Prostate gland (tissue), 2 donors: ENCODE results near the gene DSCAML1. TPM values are rescaled to one million over a fixed set of nuclear protein-coding genes. Genes with fewer than 3 reads are reported as not detected.
"Not testable (repeated sequence)": the region's sequence is repeated elsewhere in the genome, so short reads cannot be mapped to it uniquely, and the experiment has no call there.

Source experiments
- DNase-seq: peaks from one replicate; pipeline ENCODE4 v3.0.0-alpha.2; 2019; ENCODE audit warnings: low spot score
- H3K27ac ChIP-seq, 2 donors: fragments of 200-600 bp; sonication (generic); 2 replicates each; pipeline ENCODE4 v1.5.1; 2017 to 2019
- H3K27me3 ChIP-seq: fragments of 200-600 bp; sonication (generic); replicated peaks from 2 replicates; pipeline ENCODE4 v1.5.1; 2019; ENCODE audit not compliant: insufficient read depth
- H3K36me3 ChIP-seq, 2 donors: fragments of 200-600 bp; sonication (generic); 1 replicate in 1 of 2; 2 replicates in 1 of 2; pipeline versions ENCODE4 v1.5.1 to v1.8.1; 2017 to 2019
- H3K4me1 ChIP-seq: fragments of 200-600 bp; sonication (generic); replicated peaks from 2 replicates; pipeline ENCODE4 v1.5.1; 2019
- H3K4me3 ChIP-seq, 2 donors: fragments of 200-600 bp; sonication (generic); 2 replicates each; pipeline ENCODE4 v1.5.1; 2017 to 2019
- H3K9me3 ChIP-seq: fragments of 200-600 bp; sonication (generic); 2 replicates; pipeline ENCODE4 v1.5.1; 2017
- POLR2A ChIP-seq: fragments of 450-650 bp; IDR thresholded peaks from one replicate; pipeline ENCODE4 v1.6.1; 2016; ENCODE audit warnings: antibody characterized with exemption, mild to moderate bottlenecking
- POLR2AphosphoS5 ChIP-seq: sonication (generic); formaldehyde crosslinking; IDR thresholded peaks from one replicate; pipeline ENCODE4 v1.6.1; 2017; ENCODE audit warnings: antibody characterized with exemption
- WGBS: methylation state at CpG from one replicate; pipeline ENCODE4 v1.1.5; 2018; 5-methylcytosine and 5-hydroxymethylcytosine counted together
- intact Hi-C: fragments of 100-400 bp; cut with DNase I; formaldehyde crosslinking; loops from one replicate; pipeline ENCODE4 v1.14.2; 2022
- total RNA-seq, 2 donors: library from RNA; depleted of rRNA; stranded (reverse); fragments of >200 nt; gene quantifications; one replicate each; pipeline ENCODE4 v1.1.0, GENCODE V29; 2016
- TF ChIP-seq, protein P1 (sequence below), 4 experiments: fragments of 200-600 bp in 2 of 4; fragments of 450-650 bp in 2 of 4; sonication (generic) in 2 of 4; IDR thresholded peaks; 1 replicate in 3 of 4; 2 replicates in 1 of 4; pipeline ENCODE4 v1.5.1; 2016 to 2019; ENCODE audit warnings: antibody characterized with exemption in 4 of 4, mild to moderate bottlenecking in 2 of 4, moderate library complexity in 2 of 4

DSCAML1 gene
- total RNA-seq, 2 donors from 2014 or later, result 0.14 to 2.8 TPM

DNA sequence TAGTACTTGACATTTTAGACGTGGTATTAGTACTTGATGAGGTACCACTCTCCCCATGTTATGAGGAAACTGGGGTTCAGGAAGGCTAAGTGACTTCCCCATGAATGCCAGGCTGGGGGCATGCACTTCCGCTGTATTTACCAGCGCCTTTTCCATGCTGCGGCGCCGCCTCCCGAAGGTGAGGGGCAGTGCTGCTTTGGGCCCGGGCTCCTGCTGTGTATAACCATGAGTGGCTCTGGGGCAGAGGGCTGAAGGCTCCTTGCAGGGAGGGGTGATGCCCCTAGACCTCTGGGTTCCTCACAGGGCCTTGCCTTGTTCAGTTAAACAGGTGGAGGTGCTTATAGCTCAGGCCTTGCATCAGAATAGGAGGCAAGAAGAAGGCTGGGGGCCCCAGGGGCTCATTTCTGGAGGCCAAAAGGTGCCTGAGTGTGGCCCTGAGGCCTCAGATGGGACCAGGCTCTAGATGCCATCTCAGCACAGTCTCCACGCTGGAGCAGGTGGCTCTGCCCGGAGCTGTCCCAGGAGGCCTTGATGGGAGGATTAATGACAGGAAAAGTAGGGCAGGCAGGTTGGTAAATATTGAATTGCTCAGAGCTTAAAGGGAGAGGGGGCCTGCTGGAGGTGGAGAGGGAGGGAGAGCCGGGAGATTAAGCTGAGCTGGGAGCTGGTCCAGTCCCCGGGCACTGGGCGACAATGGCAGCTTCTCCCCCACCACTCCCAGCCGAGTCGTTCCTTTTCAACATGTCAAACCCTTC is 339.8 kb downstream of the DSCAML1 start:
- Histone ChIP-seq H3K27me3 (no peaks in the 10 kb centered on the region), H3K27ac (no peak overlapping the region), H3K4me1 (no peaks in the 10 kb centered on the region), H3K4me3 (no peak overlapping the region), H3K9me3 (no peaks in the 10 kb centered on the region), H3K36me3 (no peaks in the 10 kb centered on the region)
- TF ChIP-seq POLR2A (no peak), POLR2AphosphoS5 (no peak)
- TF ChIP-seq, protein P1, sequence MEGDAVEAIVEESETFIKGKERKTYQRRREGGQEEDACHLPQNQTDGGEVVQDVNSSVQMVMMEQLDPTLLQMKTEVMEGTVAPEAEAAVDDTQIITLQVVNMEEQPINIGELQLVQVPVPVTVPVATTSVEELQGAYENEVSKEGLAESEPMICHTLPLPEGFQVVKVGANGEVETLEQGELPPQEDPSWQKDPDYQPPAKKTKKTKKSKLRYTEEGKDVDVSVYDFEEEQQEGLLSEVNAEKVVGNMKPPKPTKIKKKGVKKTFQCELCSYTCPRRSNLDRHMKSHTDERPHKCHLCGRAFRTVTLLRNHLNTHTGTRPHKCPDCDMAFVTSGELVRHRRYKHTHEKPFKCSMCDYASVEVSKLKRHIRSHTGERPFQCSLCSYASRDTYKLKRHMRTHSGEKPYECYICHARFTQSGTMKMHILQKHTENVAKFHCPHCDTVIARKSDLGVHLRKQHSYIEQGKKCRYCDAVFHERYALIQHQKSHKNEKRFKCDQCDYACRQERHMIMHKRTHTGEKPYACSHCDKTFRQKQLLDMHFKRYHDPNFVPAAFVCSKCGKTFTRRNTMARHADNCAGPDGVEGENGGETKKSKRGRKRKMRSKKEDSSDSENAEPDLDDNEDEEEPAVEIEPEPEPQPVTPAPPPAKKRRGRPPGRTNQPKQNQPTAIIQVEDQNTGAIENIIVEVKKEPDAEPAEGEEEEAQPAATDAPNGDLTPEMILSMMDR (IDR thresholded peaks at IDR 0.05), result no peak
- no peak for DNase-seq
- intact Hi-C loops, result no loop called here
- 73% methylated on average over 15 of the region's 15 CpGs for WGBS

DNA sequence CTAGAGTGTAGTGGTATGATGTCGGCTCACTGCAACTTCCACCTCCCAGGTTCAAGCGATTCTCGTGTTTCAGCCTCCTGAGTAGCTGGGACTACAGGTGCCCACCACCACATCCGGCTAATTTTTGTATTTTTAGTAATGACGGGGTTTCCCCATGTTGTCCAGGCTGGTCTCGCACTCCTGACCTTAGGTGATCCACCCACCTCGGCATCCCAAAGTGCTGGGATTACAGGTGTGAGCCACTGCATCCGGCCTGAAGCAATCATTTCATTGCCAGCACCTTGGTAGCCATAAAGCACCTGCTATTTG is 340.3 kb downstream of the DSCAML1 start:
- H3K9me3 ChIP-seq, H3K4me1 ChIP-seq, intact Hi-C loops, H3K27me3 ChIP-seq, H3K27ac ChIP-seq, DNase-seq, H3K4me3 ChIP-seq, H3K36me3 ChIP-seq: not testable (repeated sequence)
- 94% methylated on average over 8 of the region's 8 CpGs for WGBS

DNA sequence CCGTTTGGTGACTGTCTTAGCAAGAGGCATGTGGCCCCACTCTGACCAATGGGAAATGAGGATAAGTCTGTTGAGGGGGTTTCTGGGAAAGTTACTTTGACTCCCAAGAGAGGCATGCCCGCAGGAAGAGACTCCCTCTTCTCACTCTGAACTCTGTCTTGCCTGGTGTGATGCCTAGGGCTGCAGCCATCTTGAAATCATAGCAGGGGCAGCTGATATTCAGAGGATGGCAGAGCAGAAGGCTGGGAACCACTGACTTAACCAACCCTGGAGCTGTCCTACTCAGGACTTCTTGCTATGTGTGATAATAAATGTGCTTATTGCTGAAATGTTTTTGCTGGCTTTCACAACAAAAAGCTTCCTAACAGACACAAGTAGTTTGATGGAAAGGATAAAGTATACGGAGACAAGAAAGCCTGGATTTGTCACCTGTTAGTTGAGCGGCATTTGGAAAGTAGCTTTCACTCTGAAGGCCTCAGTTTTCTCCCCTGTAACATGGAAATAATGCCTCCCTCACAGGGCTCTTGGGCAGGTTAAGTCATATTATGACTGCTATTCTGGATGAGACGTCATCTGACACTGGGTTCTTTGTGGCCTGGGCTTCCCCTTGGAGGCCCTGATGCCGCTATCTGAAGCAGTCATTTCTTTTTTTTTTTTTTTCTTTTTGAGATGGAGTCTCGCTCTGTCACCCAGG is 340.8 kb downstream of the DSCAML1 start:
- H3K4me3 ChIP-seq, result no peak overlapping the region
- intact Hi-C loops, result no loop called here
- no peaks in the 10 kb centered on the region for H3K27me3 ChIP-seq
- TF ChIP-seq POLR2AphosphoS5, result no peak
- no peak for DNase-seq
- H3K4me1 ChIP-seq, result no peaks in the 10 kb centered on the region
- H3K9me3 ChIP-seq, result no peaks in the 10 kb centered on the region
- H3K27ac ChIP-seq, result no peak overlapping the region
- no peaks in the 10 kb centered on the region for H3K36me3 ChIP-seq
- 94% methylated on average over 7 of the region's 7 CpGs for WGBS

DNA sequence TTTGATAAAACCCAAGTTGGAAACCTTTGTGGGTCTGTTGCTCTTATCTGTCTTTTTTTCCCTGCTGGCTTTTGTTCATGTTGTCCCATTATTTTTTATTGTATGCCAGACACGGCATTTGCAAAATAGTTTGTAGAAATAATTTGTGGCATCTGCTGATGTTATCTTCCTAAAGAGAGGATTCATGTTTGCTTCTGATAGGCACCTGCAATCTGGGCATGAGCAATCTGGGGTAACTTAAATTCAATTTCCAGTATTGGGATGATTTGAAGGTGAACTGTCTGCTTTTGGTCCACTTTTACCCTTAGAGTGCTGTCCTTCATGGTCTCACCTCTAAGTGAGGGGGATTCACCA is 342.5 kb downstream of the DSCAML1 start:
- 56% methylated on average over 1 of the region's 1 CpG for WGBS
- Histone ChIP-seq H3K4me1 (no peaks in the 10 kb centered on the region), H3K27me3 (no peaks in the 10 kb centered on the region), H3K9me3 (no peaks in the 10 kb centered on the region), H3K36me3 (no peaks in the 10 kb centered on the region), H3K27ac (no peak overlapping the region), H3K4me3 (no peak overlapping the region)
- TF ChIP-seq POLR2AphosphoS5 (no peak), POLR2A (no peak)
- TF ChIP-seq, protein P1 (IDR thresholded peaks at IDR 0.05), result no peak
- no peak for DNase-seq
- intact Hi-C loops, result no loop called here

DNA sequence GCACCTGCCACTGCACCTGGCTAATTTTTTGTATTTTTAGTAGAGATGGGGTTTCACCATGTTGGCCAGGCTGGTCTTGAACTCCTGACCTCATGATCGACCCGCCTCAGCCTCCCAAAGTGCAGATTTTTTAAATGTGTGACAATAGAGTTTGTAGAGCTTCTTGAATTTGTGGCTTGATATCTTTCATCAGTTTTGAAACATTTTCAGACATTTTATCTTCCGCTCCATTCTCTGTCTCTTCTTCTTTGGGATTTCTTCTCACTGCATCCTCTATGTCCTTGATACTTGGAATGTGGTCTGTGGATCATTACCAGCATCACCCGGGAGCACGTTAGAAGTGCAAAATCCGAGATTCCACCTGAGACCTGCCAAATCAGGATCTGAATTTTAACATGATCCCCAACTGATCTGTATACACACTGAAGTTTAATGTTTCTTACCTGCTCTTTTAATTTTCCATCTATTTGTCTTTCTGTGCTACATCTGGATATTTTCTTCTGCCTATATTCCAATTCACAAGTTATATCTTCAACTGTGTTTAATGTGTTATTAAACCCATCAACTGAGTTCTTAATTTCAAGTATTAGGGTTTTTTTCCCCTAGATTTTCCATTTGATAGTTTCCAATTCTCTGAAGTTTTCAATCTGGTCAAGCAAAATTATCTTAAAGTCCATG is 343.0 kb downstream of the DSCAML1 start:
- TF ChIP-seq POLR2A (no peak), POLR2AphosphoS5 (no peak)
- TF ChIP-seq, protein P1 (IDR thresholded peaks at IDR 0.05), result no peak
- no peak for DNase-seq
- 97% methylated on average over 6 of the region's 6 CpGs for WGBS
- Histone ChIP-seq H3K36me3 (no peaks in the 10 kb centered on the region), H3K27ac (no peak overlapping the region), H3K27me3 (no peaks in the 10 kb centered on the region), H3K4me3 (no peak overlapping the region), H3K9me3 (no peaks in the 10 kb centered on the region), H3K4me1 (no peaks in the 10 kb centered on the region)
- intact Hi-C loops, result no loop called here
